ENCODE data around the gene DDX18. TPM values are rescaled to one million over a fixed set of nuclear protein-coding genes. Genes with fewer than 3 reads are reported as not detected.
A peak's percentile ranks its signal among the peaks of the same experiment; 100 is the strongest.

DDX18 gene
- total RNA-seq, 5 donors from 2014 or later (not counting 1 experiment from before 2014, with no cell fraction given), result 78.2 to 134 (median 88.7) TPM

DNA sequence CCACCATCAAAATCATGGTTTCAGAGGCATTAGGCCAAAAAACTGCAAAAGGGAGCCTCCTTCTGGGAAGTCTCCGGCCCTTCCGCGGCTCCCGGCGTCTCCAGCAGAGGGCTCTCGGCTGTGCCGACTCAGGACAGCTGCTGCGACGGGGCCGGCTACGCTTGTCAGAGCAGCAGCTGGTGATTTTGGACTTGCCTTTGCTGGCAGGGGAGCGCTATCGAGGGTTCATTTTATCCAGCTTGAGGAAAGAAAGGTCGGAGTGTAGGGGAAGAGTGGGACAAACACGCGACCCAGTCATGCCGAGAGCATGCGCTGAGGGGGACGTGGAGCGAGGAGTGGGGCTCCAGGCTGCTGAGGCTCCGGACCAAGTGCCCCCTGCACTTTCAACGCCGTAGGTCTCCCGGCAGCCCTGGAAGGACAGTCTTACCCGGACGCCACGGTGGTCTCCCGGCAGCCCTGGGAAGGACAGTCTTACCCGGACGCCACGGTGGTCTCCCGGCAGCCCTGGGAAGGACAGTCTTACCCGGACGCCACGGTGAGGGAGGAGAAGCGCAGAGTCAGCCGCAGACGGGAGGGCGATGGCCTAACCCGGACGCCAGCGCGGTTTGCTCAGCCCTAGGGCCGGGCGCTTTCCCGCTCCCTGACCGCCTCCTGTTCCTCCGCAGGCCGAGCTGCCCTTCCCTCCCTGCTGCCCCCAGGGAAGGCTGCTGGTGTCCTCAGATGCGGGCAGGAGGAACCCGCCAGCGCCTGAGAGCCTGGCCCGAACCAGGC lies 21.7 kb downstream of the DDX18 start:
- peaks cover 37% of the 10 kb centered on the region for H3K36me3 Mint-ChIP-seq
- H3K27ac Mint-ChIP-seq, result no peak overlapping the region
- ATAC-seq (replicated peaks in 1 of 4) (peak; percentile 71 to 84 (median 76)), DNase-seq (peak in 30 of 35 experiments; percentile 24 to 65 (median 42))
- H3K27me3 Mint-ChIP-seq, result peaks cover 0 to 4% of the 10 kb centered on the region in 2 donors
- H3K4me1 ChIP-seq (ENCODE audit: control insufficient read depth in 1 of 2, extremely low read depth in 1 of 2, insufficient read depth in 2 of 2, low read length in 2 of 2), result peaks cover 0 to 16% of the 10 kb centered on the region in 2 experiments
- H3K4me3 Mint-ChIP-seq, result peak overlapping the region; percentile 73 to 83 (median 79)
- H3K27me3 ChIP-seq (replicated peaks in 1 of 2; ENCODE audit: control insufficient read depth in 2 of 2, extremely low read depth in 1 of 2, insufficient read depth in 2 of 2, low read length in 1 of 2), result peaks cover 0 to 8% of the 10 kb centered on the region in 2 experiments
- POLR2A ChIA-PET, result no interaction called here
- CTCF ChIA-PET, result interaction anchor here in 1 of 2 donors (1.8 to 2.1 kb wide), 2 partner anchors 22 to 167 kb away, joined by 8 to 9 read pairs; partner anchors contain the start of gene DDX18
- peaks cover 3 to 8% of the 10 kb centered on the region in 2 donors for H3K36me3 ChIP-seq (ENCODE audit: control insufficient read depth in 2 of 2, extremely low read depth in 1 of 2, insufficient read depth in 1 of 2, low read length in 1 of 2)
- no peak overlapping the region for H3K27ac ChIP-seq (ENCODE audit: low read length)
- H3K9me3 ChIP-seq, result no peaks in the 10 kb centered on the region
- WGBS (ENCODE audit: insufficient coverage), result 8% methylated on average over 49 of the region's 53 CpGs
- peaks cover 11 to 16% (median 13%) of the 10 kb centered on the region in 3 donors for H3K4me1 Mint-ChIP-seq
- no peaks in the 10 kb centered on the region for H3K9me3 Mint-ChIP-seq
- H3K4me3 ChIP-seq (ENCODE audit: control insufficient read depth in 1 of 2, extremely low read depth in 1 of 2, low read length in 1 of 2), result peak overlapping the region; percentile 35 to 42

DNA sequence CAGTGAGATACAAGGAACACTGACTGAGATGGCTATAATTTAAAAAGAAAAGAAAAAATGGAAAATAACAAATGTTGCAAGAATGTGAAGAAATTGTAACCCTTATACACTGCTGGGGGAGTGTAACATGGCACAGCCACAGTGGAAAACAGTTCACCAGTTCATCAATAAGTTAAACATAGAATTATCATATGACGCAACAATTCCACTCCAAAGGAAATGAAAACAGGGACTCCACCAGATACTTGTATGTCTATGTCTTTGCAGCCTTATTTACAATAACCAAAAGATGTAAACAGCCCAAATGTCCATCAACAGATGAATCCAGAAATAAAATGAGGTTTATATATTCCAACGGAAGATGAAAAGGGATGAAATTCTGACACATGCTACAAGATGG lies 30.8 kb downstream of the DDX18 start:
- Histone ChIP-seq H3K9me3 (no peaks in the 10 kb centered on the region), H3K4me1 (ENCODE audit: control insufficient read depth in 1 of 2, extremely low read depth in 1 of 2, insufficient read depth in 2 of 2, low read length in 2 of 2) (no peaks in the 10 kb centered on the region), H3K27me3 (replicated peaks in 1 of 2; ENCODE audit: control insufficient read depth in 2 of 2, extremely low read depth in 1 of 2, insufficient read depth in 2 of 2, low read length in 1 of 2) (peaks cover 2 to 24% of the 10 kb centered on the region in 2 experiments), H3K36me3 (ENCODE audit: control insufficient read depth in 2 of 2, extremely low read depth in 1 of 2, insufficient read depth in 1 of 2, low read length in 1 of 2) (no peaks in the 10 kb centered on the region), H3K4me3 (ENCODE audit: control insufficient read depth in 1 of 2, extremely low read depth in 1 of 2, low read length in 1 of 2) (no peak overlapping the region), H3K27ac (ENCODE audit: low read length) (no peak overlapping the region)
- DNase-seq (no peak), ATAC-seq (replicated peaks in 1 of 4) (no peak)
- H3K27me3 Mint-ChIP-seq, result peaks cover 31 to 34% of the 10 kb centered on the region in 2 donors
- no peaks in the 10 kb centered on the region for H3K36me3 Mint-ChIP-seq
- H3K27ac Mint-ChIP-seq, result no peak overlapping the region
- POLR2A ChIA-PET, result no interaction called here
- WGBS (ENCODE audit: insufficient coverage), result no CpG with 5 or more reads among the region's 2 CpGs
- H3K4me1 Mint-ChIP-seq, result no peaks in the 10 kb centered on the region
- no peak overlapping the region for H3K4me3 Mint-ChIP-seq
- H3K9me3 Mint-ChIP-seq, result no peaks in the 10 kb centered on the region
- CTCF ChIA-PET, result no interaction called here

DNA sequence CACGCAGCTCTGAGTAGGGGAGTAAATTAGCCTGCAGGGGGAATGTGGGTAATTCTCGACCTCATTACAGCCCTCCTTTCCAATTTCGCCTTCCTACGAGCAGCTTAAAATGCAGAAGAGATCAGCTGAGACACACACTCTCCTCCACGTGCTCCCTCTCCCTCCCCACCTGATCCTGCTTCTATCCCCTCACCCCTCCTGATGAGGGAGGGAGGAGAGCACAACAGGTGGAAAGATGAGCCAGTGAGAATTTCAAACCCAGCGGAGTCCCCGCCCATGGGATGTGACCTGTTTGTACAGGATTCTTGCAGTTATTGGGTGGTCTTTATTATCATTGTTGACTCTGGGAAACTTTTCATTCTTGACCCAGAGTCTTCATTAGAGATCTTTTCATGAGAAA lies 35.5 kb downstream of the DDX18 start:
- Mint-ChIP-seq H3K4me1 (no peaks in the 10 kb centered on the region), H3K27ac (no peak overlapping the region), H3K36me3 (no peaks in the 10 kb centered on the region), H3K9me3 (no peaks in the 10 kb centered on the region), H3K4me3 (no peak overlapping the region), H3K27me3 (peaks cover 56 to 65% of the 10 kb centered on the region in 2 donors)
- H3K9me3 ChIP-seq, result no peaks in the 10 kb centered on the region
- CTCF ChIA-PET, result no interaction called here
- H3K27ac ChIP-seq (ENCODE audit: low read length), result no peak overlapping the region
- H3K4me1 ChIP-seq (ENCODE audit: control insufficient read depth in 1 of 2, extremely low read depth in 1 of 2, insufficient read depth in 2 of 2, low read length in 2 of 2), result no peaks in the 10 kb centered on the region
- no peak overlapping the region for H3K4me3 ChIP-seq (ENCODE audit: control insufficient read depth in 1 of 2, extremely low read depth in 1 of 2, low read length in 1 of 2)
- H3K27me3 ChIP-seq (replicated peaks in 1 of 2; ENCODE audit: control insufficient read depth in 2 of 2, extremely low read depth in 1 of 2, insufficient read depth in 2 of 2, low read length in 1 of 2), result peaks cover 6 to 31% of the 10 kb centered on the region in 2 experiments
- ATAC-seq (replicated peaks in 1 of 4) (no peak), DNase-seq (no peak)
- WGBS (ENCODE audit: insufficient coverage), result no CpG with 5 or more reads among the region's 7 CpGs
- no peaks in the 10 kb centered on the region for H3K36me3 ChIP-seq (ENCODE audit: control insufficient read depth in 2 of 2, extremely low read depth in 1 of 2, insufficient read depth in 1 of 2, low read length in 1 of 2)
- POLR2A ChIA-PET, result no interaction called here

DNA sequence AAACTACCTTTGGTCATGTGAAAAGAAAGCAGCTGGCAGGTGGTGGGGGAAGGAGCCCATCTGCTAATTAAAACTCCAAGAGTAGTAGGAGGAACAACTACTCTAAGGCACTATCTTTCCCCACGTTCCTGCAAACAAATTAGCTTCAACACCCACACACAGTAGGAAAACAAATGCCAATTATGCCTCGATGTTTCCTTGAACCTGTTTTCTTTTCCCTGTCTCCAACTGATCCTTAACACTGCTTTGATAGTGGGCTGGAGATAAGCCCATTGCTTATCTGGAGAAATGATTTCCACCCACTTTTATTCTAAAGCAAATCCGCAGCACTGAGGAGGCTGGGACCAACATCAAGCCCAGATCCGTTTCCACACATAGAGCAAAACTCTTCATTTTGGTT lies 36.0 kb downstream of the DDX18 start:
- peaks cover 56 to 65% of the 10 kb centered on the region in 2 donors for H3K27me3 Mint-ChIP-seq
- CTCF ChIA-PET, result no interaction called here

DNA sequence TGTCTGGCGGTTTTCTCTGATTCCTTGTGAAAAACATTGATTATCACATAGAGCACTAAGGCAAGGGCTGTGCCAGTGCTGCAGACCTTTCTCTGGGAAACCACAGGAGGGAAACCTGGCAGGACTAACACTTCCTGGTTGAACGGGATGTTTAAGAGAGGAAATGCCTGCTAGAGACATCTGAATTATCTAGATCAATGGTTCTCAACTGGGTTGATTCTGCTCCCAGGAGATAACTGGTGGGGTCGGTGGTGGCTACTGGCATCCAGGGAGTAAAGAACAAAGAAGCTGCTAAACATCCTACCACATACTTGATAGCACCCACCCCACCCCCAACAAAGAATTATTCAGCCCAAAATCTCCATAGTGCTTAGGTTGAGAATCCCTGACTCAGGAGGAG lies 37.5 kb downstream of the DDX18 start:
- CTCF ChIA-PET, result no interaction called here
- no peaks in the 10 kb centered on the region for H3K36me3 Mint-ChIP-seq
- Histone ChIP-seq H3K9me3 (no peaks in the 10 kb centered on the region), H3K4me3 (ENCODE audit: control insufficient read depth in 1 of 2, extremely low read depth in 1 of 2, low read length in 1 of 2) (no peak overlapping the region), H3K36me3 (ENCODE audit: control insufficient read depth in 2 of 2, extremely low read depth in 1 of 2, insufficient read depth in 1 of 2, low read length in 1 of 2) (no peaks in the 10 kb centered on the region), H3K4me1 (ENCODE audit: control insufficient read depth in 1 of 2, extremely low read depth in 1 of 2, insufficient read depth in 2 of 2, low read length in 2 of 2) (no peaks in the 10 kb centered on the region), H3K27ac (ENCODE audit: low read length) (no peak overlapping the region), H3K27me3 (replicated peaks in 1 of 2; ENCODE audit: control insufficient read depth in 2 of 2, extremely low read depth in 1 of 2, insufficient read depth in 2 of 2, low read length in 1 of 2) (peaks cover 6 to 23% of the 10 kb centered on the region in 2 experiments)
- H3K4me3 Mint-ChIP-seq, result no peak overlapping the region
- H3K9me3 Mint-ChIP-seq, result no peaks in the 10 kb centered on the region
- no peak for DNase-seq
- no peaks in the 10 kb centered on the region for H3K4me1 Mint-ChIP-seq
- H3K27me3 Mint-ChIP-seq, result peaks cover 53 to 68% of the 10 kb centered on the region in 2 donors
- 30% methylated on average over 2 of the region's 3 CpGs for WGBS (ENCODE audit: insufficient coverage)
- ATAC-seq (replicated peaks in 1 of 4), result no peak
- no peak overlapping the region for H3K27ac Mint-ChIP-seq
- POLR2A ChIA-PET, result no interaction called here

More for the DNA sequence above, 36.0 kb downstream of the DDX18 start:
- no peak overlapping the region for H3K27ac ChIP-seq (ENCODE audit: low read length)
- Mint-ChIP-seq H3K4me3 (no peak overlapping the region), H3K9me3 (no peaks in the 10 kb centered on the region), H3K4me1 (no peaks in the 10 kb centered on the region), H3K36me3 (no peaks in the 10 kb centered on the region), H3K27ac (no peak overlapping the region)
- POLR2A ChIA-PET, result no interaction called here
- H3K36me3 ChIP-seq (ENCODE audit: control insufficient read depth in 2 of 2, extremely low read depth in 1 of 2, insufficient read depth in 1 of 2, low read length in 1 of 2), result no peaks in the 10 kb centered on the region
- peaks cover 6 to 31% of the 10 kb centered on the region in 2 experiments for H3K27me3 ChIP-seq (replicated peaks in 1 of 2; ENCODE audit: control insufficient read depth in 2 of 2, extremely low read depth in 1 of 2, insufficient read depth in 2 of 2, low read length in 1 of 2)
- no peaks in the 10 kb centered on the region for H3K4me1 ChIP-seq (ENCODE audit: control insufficient read depth in 1 of 2, extremely low read depth in 1 of 2, insufficient read depth in 2 of 2, low read length in 2 of 2)
- no peaks in the 10 kb centered on the region for H3K9me3 ChIP-seq
- ATAC-seq (replicated peaks in 1 of 4) (no peak), DNase-seq (no peak)
- H3K4me3 ChIP-seq (ENCODE audit: control insufficient read depth in 1 of 2, extremely low read depth in 1 of 2, low read length in 1 of 2), result no peak overlapping the region
- WGBS (ENCODE audit: insufficient coverage), result no CpG with 5 or more reads among the region's 4 CpGs

DNA sequence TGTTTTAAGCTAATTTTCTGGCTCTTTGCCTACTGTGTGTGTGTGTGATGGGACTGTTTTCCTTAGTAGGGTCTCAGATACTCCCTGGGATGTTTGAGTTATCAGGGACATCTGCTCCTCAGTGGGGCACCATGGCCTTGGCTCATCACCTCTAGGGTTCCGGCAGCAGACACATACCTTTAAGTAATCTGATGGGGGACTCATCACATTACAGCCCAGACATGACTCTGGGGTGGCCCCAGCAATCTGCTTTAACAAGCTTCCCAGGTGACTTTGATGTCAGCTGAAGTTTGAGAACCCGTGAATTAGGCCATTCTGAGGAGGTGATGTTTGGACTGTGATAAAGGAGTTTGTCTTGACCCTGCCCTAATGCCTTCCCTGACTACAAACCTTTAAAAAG lies 38.8 kb downstream of the DDX18 start:
- CTCF ChIA-PET, result no interaction called here

More for the DNA sequence above, 38.8 kb downstream of the DDX18 start:
- Mint-ChIP-seq H3K27me3 (peaks cover 45 to 68% of the 10 kb centered on the region in 2 donors), H3K36me3 (no peaks in the 10 kb centered on the region), H3K4me3 (no peak overlapping the region), H3K9me3 (no peaks in the 10 kb centered on the region), H3K4me1 (no peaks in the 10 kb centered on the region), H3K27ac (no peak overlapping the region)
- Histone ChIP-seq H3K4me3 (ENCODE audit: control insufficient read depth in 1 of 2, extremely low read depth in 1 of 2, low read length in 1 of 2) (no peak overlapping the region), H3K36me3 (ENCODE audit: control insufficient read depth in 2 of 2, extremely low read depth in 1 of 2, insufficient read depth in 1 of 2, low read length in 1 of 2) (no peaks in the 10 kb centered on the region), H3K4me1 (ENCODE audit: control insufficient read depth in 1 of 2, extremely low read depth in 1 of 2, insufficient read depth in 2 of 2, low read length in 2 of 2) (no peaks in the 10 kb centered on the region), H3K27me3 (replicated peaks in 1 of 2; ENCODE audit: control insufficient read depth in 2 of 2, extremely low read depth in 1 of 2, insufficient read depth in 2 of 2, low read length in 1 of 2) (peaks cover 6 to 19% of the 10 kb centered on the region in 2 experiments), H3K9me3 (no peaks in the 10 kb centered on the region), H3K27ac (ENCODE audit: low read length) (no peak overlapping the region)
- ATAC-seq (replicated peaks in 1 of 4) (no peak), DNase-seq (no peak)
- POLR2A ChIA-PET, result no interaction called here
- 100% methylated on average over 1 of the region's 2 CpGs for WGBS (ENCODE audit: insufficient coverage)

Data from T-cell (primary cell).